Activated naive CD8-positive, alpha-beta T cell (primary cell): ENCODE data around the gene ZNF526.
"Not testable (repeated sequence)": the region's sequence is repeated elsewhere in the genome, so short reads cannot be mapped to it uniquely, and the experiment has no call there.

Experiments used
- H3K27ac Mint-ChIP-seq: one replicate; pipeline ENCODE4 v1.8.0; 2021; ENCODE audit warnings: mixed read lengths
- H3K27me3 Mint-ChIP-seq: one replicate; pipeline ENCODE4 v1.8.0; 2021; ENCODE audit warnings: mixed read lengths
- H3K36me3 Mint-ChIP-seq: one replicate; pipeline ENCODE4 v1.8.0; 2021; ENCODE audit warnings: mixed read lengths
- H3K4me1 Mint-ChIP-seq: one replicate; pipeline ENCODE4 v1.8.0; 2021; ENCODE audit warnings: low read depth, mixed read lengths
- H3K4me3 Mint-ChIP-seq: one replicate; pipeline ENCODE4 v1.8.0; 2021; ENCODE audit warnings: mild to moderate bottlenecking, mixed read lengths
- H3K9me3 Mint-ChIP-seq: one replicate; pipeline ENCODE4 v1.8.0; 2021; ENCODE audit warnings: low read depth, mixed read lengths

Gene ZNF526

GRCh38 chr19:42253245-42254088 lies 33.4 kb downstream of the ZNF526 start:
- peak overlapping the region; percentile 98 for H3K4me3 Mint-ChIP-seq
- no peaks in the 10 kb centered on the region for H3K27me3 Mint-ChIP-seq
- peak overlapping the region; percentile 98 for H3K27ac Mint-ChIP-seq
- no peaks in the 10 kb centered on the region for H3K36me3 Mint-ChIP-seq
- H3K4me1 Mint-ChIP-seq: peaks cover 20% of the 10 kb centered on the region
- no peaks in the 10 kb centered on the region for H3K9me3 Mint-ChIP-seq

DNA sequence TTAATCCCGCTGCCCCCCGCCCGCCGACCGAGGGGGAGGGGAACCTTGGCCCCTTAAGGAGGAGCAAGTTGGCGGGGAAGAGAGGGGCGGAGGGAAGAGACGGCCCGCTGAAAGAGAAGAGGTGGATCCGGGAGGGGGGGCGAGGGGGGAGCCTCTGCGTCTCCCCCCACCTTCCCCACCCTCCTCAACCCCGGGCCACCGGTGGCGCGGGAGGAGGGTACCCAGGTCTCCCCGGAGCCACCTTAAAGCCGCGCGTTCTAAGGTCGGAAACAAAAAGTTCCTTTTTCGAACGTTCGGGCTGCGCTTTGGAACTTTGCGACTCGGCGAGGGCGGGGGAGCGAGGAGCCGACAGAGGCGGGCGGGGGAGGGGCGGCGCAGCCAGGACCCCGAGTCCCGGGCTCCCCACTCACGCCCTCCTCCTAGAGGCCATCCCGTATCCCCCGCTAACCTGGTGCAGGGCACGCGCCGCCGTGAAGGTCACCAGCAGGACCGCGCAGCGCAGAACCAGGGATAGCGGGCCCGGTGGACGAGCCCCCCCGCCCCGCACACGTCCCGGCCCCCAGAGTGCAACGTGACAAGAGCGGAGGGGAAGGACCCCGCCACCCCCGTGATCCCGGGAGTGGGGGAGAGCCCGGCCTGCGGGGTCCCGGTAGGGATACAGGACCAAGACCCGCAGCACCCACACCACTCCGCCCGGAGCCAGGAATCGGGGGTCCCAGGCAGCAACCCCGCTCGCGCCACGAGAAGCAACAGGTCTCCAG lies 34.2 kb downstream of the ZNF526 start:
- Mint-ChIP-seq H3K4me3 (peak overlapping the region; percentile 84), H3K27me3 (no peaks in the 10 kb centered on the region), H3K9me3 (no peaks in the 10 kb centered on the region), H3K27ac (peak overlapping the region; percentile 16), H3K36me3 (no peaks in the 10 kb centered on the region), H3K4me1 (peaks cover 20% of the 10 kb centered on the region)

DNA sequence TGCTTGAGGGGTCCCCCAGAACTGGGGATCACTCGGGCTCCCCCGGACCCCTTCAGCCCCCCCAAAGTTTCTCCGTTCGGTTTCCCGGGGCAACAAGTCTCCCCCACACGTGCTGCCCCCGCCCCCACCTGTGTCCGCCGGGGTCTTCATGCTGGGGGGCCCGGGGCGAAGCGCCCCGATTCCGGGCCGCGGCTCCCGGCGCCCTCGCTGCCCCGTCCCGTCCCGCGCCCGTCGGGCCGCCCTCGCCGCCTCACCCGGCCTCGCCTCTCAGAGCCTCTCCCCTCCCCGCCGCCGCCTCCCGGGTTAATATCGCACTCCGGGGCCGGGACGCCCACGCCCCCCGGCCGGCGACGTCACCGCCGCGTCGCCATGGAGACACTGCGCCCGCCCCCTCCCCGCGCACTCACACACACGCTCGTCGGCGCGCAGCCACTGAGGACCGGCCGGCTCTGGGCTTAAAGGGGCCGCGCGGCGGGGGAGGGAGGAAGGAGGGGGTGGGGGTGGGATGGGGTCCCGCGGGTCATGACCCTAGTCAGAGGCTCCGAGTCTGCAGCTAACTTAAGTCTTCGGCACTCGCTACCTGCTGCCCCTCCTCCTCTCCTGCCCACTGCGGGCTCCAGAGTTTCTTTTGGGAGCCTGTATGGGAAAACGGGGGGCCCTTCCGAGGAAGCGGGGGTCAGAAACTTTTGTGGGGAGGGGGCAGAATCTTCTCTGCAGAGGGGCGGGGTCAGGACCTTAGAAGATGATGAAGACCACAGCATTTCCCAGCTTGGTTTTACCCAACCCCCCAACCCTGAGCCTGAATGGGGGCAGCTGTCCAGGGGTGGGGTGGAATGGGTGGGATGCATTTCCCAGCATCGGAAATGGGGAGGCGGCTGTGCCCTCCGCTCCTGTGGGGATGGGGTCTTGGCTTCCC lies 35.0 kb downstream of the ZNF526 start, which contains the start of gene ERF:
Gene ERF (minus strand): TSS at position 279 of the 916 bp plus-strand sequence. CDS start 129 bp downstream, at position 150.
- H3K27ac Mint-ChIP-seq: peak within 1 kb of the TSS; percentile 68
- H3K4me1 Mint-ChIP-seq: peaks cover 17% of the 10 kb centered on the region
- H3K36me3 Mint-ChIP-seq: no peaks in the 10 kb centered on the region
- no peaks in the 10 kb centered on the region for H3K9me3 Mint-ChIP-seq
- no peaks in the 10 kb centered on the region for H3K27me3 Mint-ChIP-seq
- peak within 1 kb of the TSS; percentile 84 for H3K4me3 Mint-ChIP-seq

- Mint-ChIP-seq H3K9me3 (no peaks in the 10 kb centered on the region), H3K27ac (peak overlapping the region; percentile 64), H3K36me3 (no peaks in the 10 kb centered on the region), H3K4me1 (peaks cover 13% of the 10 kb centered on the region), H3K4me3 (peak overlapping the region; percentile 84), H3K27me3 (no peaks in the 10 kb centered on the region)
Observed at GRCh38 chr19:42255766-42256745, 35.9 kb downstream of the ZNF526 start.

- not testable (repeated sequence) for H3K36me3 Mint-ChIP-seq, H3K27me3 Mint-ChIP-seq, H3K27ac Mint-ChIP-seq, H3K4me1 Mint-ChIP-seq, H3K4me3 Mint-ChIP-seq, H3K9me3 Mint-ChIP-seq
Observed at GRCh38 chr19:42257842-42258241, 37.7 kb downstream of the ZNF526 start.

GRCh38 chr19:42261763-42262162 lies 41.7 kb downstream of the ZNF526 start:
- Mint-ChIP-seq H3K9me3 (no peaks in the 10 kb centered on the region), H3K4me3 (no peak overlapping the region), H3K4me1 (no peaks in the 10 kb centered on the region)

GRCh38 chr19:42266105-42266504 lies 46.0 kb downstream of the ZNF526 start:
- H3K4me3 Mint-ChIP-seq, H3K27ac Mint-ChIP-seq, H3K27me3 Mint-ChIP-seq, H3K9me3 Mint-ChIP-seq, H3K36me3 Mint-ChIP-seq: not testable (repeated sequence)
- H3K4me1 Mint-ChIP-seq: peaks cover 16% of the 10 kb centered on the region

More at GRCh38 chr19:42261763-42262162, 41.7 kb downstream of the ZNF526 start:
- Mint-ChIP-seq H3K36me3 (no peaks in the 10 kb centered on the region), H3K27me3 (no peaks in the 10 kb centered on the region), H3K27ac (no peak overlapping the region)

- H3K36me3 Mint-ChIP-seq, H3K27ac Mint-ChIP-seq, H3K9me3 Mint-ChIP-seq, H3K27me3 Mint-ChIP-seq, H3K4me3 Mint-ChIP-seq: not testable (repeated sequence)
- peaks cover 22% of the 10 kb centered on the region for H3K4me1 Mint-ChIP-seq
Observed at GRCh38 chr19:42266928-42267603, 47.0 kb downstream of the ZNF526 start.

GRCh38 chr19:42267644-42268141 lies 47.6 kb downstream of the ZNF526 start:
- Mint-ChIP-seq H3K4me3 (no peak overlapping the region), H3K27me3 (no peaks in the 10 kb centered on the region), H3K4me1 (peaks cover 22% of the 10 kb centered on the region), H3K9me3 (no peaks in the 10 kb centered on the region), H3K27ac (no peak overlapping the region), H3K36me3 (no peaks in the 10 kb centered on the region)

- peaks cover 23% of the 10 kb centered on the region for H3K4me1 Mint-ChIP-seq
- no peaks in the 10 kb centered on the region for H3K9me3 Mint-ChIP-seq
- no peaks in the 10 kb centered on the region for H3K27me3 Mint-ChIP-seq
- no peak overlapping the region for H3K4me3 Mint-ChIP-seq
- no peak overlapping the region for H3K27ac Mint-ChIP-seq
- no peaks in the 10 kb centered on the region for H3K36me3 Mint-ChIP-seq
Observed at GRCh38 chr19:42268142-42268703, 48.1 kb downstream of the ZNF526 start.

DNA sequence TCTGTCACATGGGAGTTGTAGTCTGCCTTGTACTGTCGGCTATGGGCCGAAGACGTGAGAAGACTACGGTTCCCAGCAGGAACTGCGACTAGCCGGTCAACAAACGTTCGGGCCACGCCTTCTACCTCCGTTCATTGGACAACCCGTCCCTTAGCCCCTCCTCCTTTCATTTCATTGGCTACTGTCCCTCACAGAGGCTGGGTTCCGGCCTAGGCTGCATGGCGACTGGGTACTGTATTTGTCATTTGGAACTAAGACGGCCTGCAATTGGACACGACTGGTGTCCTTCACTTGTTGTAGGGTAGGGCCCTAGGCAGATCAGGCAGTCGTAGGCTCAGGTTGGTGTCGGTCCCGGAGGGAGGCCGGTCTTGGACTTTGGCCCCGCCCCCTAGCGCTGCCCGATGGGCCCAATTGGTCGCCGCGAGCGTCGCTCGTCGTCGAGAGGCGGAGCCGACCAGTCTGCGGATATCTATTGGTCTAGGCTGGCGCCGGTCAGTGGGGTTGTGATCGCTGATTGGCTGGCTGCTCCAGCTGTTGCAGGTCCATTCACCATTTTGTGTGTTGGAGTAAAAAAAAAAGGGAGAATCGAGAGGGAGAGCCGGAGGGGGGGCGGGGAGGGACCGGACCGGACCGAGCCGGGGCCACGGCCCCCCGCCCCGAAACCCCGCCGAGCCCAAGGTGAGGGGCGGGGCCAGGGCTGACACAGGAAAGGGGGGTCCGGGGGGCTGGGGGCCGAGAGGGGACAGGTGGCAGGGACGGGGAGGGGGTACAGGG lies 48.8 kb downstream of the ZNF526 start, which contains the start of gene CIC:
Gene CIC (plus strand): TSS at position 549 of the 774 bp plus-strand sequence. CDS start 2,532 bp downstream, outside the sequence.
- Mint-ChIP-seq H3K27ac (peak within 1 kb of the TSS; percentile 98), H3K27me3 (no peaks in the 10 kb centered on the region), H3K36me3 (no peaks in the 10 kb centered on the region), H3K4me3 (peak within 1 kb of the TSS; percentile 90), H3K4me1 (peaks cover 23% of the 10 kb centered on the region), H3K9me3 (no peaks in the 10 kb centered on the region)
